C4-2B (cell line): Measurements from ENCODE around the gene PRPSAP2.
"Not testable (repeated sequence)": the region's sequence is repeated elsewhere in the genome, so short reads cannot be mapped to it uniquely, and the experiment has no call there.

Source experiments
- H3K27ac ChIP-seq: fragments of 450-650 bp; 2 replicates; pipeline ENCODE4 v1.5.1; 2017
- CTCF ChIP-seq: fragments of 450-650 bp; conservative IDR thresholded peaks from 2 replicates; pipeline ENCODE4 v1.5.1; 2017; ENCODE audit warnings: mild to moderate bottlenecking
- ZFX ChIP-seq: fragments of 450-650 bp; IDR thresholded peaks from 2 replicates; pipeline ENCODE4 v1.6.1; 2017

PRPSAP2 gene

DNA sequence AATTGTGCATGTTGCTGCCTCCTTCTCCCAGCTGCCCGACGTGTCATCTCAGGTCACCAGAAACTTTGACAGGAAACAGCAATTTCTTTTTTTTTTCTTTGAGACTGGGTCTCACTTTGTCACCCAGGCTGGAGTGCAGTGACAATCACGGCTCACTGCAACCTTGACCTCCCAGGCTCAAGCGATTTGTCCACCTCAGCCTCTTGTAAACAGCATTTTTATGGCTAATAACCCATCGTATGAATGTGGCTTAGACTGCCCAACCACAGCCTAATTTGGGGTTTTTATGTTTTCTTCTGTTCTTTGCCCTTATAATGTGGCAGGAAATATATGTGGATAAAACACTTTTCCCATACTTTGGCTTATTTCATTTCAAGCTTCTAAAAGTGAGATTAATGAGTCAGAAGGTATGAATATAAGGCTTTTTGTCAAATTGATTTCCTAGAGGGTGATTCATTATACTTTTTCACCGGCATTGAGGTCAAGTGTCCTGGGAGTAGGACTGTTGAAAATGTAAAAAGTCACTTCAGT is 63.0 kb downstream of the PRPSAP2 start:
- TF ChIP-seq CTCF (no peak), ZFX (no peak)
- H3K27ac ChIP-seq: no peak overlapping the region

DNA sequence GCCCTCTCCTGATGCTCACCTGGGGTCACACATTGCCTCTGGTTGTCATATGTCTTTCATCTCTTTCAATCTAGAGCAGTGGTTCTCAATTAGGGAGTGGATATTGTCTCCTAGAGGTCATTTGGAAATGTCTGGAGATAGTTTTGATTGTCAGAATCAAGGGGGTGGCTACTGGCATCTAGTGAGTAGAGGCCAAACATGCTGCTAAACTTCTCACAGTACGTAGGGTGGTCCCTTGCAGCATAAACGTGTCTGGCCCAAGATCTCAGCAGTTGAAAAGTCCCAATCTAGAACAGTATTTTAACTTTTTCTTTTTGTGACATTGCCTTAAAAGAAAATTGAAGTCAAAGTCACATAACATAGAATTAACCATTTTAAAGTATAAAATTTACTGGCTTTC is 63.6 kb downstream of the PRPSAP2 start:
- no peak overlapping the region for H3K27ac ChIP-seq
- TF ChIP-seq ZFX (no peak), CTCF (no peak)

DNA sequence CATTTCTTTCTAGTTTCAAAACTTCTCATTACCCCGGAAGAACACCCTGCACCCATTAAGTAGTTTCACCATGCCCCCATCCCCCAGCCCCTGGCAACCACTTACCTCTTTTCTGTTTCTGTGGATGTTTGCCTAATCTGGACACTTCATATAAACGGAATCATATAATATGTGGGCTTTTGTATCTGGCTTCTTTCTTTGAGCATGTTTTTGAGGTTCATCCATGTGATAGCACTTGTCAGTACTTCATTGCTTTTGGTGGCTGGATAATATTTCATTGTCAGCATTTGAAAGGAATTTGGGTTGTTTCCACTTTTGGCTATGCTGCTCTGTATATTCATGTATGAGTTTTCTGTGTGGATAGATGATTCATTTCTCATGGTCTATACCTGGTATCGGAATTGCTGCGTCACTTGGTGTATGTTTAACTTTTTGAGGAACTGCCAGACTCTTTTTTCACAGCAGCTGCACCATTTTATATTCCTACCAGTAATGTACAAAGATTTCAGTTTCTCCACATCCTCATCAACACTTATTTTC is 64.1 kb downstream of the PRPSAP2 start:
- H3K27ac ChIP-seq: no peak overlapping the region
- TF ChIP-seq CTCF: no peak

DNA sequence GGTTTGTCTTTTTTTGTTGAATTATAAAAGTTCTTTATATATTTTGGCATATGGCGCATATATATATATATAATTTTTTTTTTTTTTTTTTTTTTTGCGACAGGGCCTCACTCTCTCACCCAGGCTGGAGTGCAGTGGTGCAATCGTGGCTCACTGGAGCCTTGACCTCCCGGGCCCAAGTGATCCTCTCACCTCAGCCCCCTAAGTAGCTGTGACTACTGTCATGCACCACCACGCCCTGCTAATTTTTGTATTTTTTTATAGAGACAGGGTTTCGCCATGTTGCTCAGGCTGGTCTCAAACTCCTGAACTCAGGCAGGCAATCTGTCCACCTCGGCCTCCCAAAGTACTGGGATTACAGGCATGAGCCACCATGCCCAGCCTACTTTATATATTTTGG is 64.7 kb downstream of the PRPSAP2 start:
- not testable (repeated sequence) for H3K27ac ChIP-seq

GRCh38 chr17:18925187-18925586 is 67.3 kb downstream of the PRPSAP2 start:
- H3K27ac ChIP-seq: no peak overlapping the region
- TF ChIP-seq CTCF: no peak

DNA sequence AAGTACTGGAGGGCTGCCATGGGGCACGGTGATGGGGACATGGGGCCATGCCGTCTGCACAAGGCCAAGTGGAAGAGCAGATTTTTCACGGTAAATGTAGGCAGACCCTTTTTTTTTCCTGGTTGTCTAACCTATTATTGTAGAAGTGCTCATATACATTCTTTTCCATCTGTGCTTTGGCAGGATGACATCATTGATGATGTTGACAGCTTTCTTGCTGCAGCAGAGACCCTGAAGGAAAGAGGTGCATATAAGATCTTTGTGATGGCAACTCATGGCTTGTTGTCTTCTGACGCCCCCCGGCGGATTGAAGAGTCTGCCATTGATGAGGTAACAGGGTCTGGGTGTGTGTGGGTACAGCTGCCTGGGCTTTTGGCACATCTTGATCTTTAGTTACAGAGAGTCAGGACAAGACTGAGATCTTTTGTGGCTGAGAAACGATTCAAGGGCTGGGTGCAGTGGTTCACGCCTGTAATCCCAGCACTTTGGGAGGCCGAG is 70.7 kb downstream of the PRPSAP2 start:
- TF ChIP-seq CTCF: no peak
- TF ChIP-seq ZFX: no peak
- H3K27ac ChIP-seq: no peak overlapping the region

GRCh38 chr17:18932360-18933055 is 74.6 kb downstream of the PRPSAP2 start:
- no peak overlapping the region for H3K27ac ChIP-seq
- TF ChIP-seq ZFX (no peak), CTCF (no peak)
